H1 (cell line): ENCODE data around the gene ARG2. TPM values are rescaled to one million over a fixed set of nuclear protein-coding genes. Genes with fewer than 3 reads are reported as not detected.

ENCODE experiments used
- CTCF ChIA-PET: fragments of 300-600 bp; sonication (Branson Sonifier 250); formaldehyde crosslinking; loops from one replicate; lab custom pipeline; 2021; ENCODE audit not compliant: partially characterized antibody; lab: Charles Lee
- POLR2A ChIA-PET: fragments of 300-600 bp; sonication (Branson Sonifier 250); formaldehyde crosslinking; loops from one replicate; lab custom pipeline; 2021; ENCODE audit warnings: inconsistent platforms; ENCODE audit not compliant: partially characterized antibody; lab: Charles Lee
- DNase-seq, 2 experiments: peaks; one replicate each; pipeline versions ENCODE4 v3.0.0 to v3.0.0-alpha.2; 2010 to 2022; ENCODE audit warnings: low spot score in 2 of 2, low read depth in 1 of 2, mixed read lengths in 1 of 2
- FAIRE-seq: peaks from 2 replicates; lab custom pipeline; 2011; peaks lifted over from hg19 to GRCh38; lab: Jason Lieb, UNC
- H2AFZ ChIP-seq: 2 replicates; pipeline ENCODE4 v1.8.1; 2012; ENCODE audit warnings: low read length, inconsistent platforms
- H2AK5ac ChIP-seq: 2 replicates; pipeline ENCODE4 v1.6.1; 2013; ENCODE audit warnings: low read depth, low read length
- H2BK120ac ChIP-seq: replicated peaks from 2 replicates; pipeline ENCODE3; 2013; ENCODE audit warnings: low read depth, low read length, inconsistent platforms
- H2BK12ac ChIP-seq: 2 replicates; pipeline ENCODE4 v1.6.1; 2013; ENCODE audit warnings: low read depth, low read length
- H2BK15ac ChIP-seq: 2 replicates; pipeline ENCODE4 v1.6.1; 2013; ENCODE audit warnings: low read length
- H2BK20ac ChIP-seq: 2 replicates; pipeline ENCODE4 v1.6.1; 2013; ENCODE audit warnings: low read length
- H2BK5ac ChIP-seq: 2 replicates; pipeline ENCODE4 v1.6.1; 2013; ENCODE audit warnings: low read depth, low read length
- H3K14ac ChIP-seq: 2 replicates; pipeline ENCODE4 v1.6.1; 2013; ENCODE audit warnings: inconsistent platforms; ENCODE audit not compliant: insufficient read length
- H3K18ac ChIP-seq: 2 replicates; pipeline ENCODE4 v1.6.1; 2013; ENCODE audit warnings: low read length; ENCODE audit errors: extremely low read depth
- H3K23ac ChIP-seq: 2 replicates; pipeline ENCODE4 v1.6.1; 2013; ENCODE audit warnings: inconsistent platforms; ENCODE audit not compliant: insufficient read length
- H3K23me2 ChIP-seq: 2 replicates; pipeline ENCODE4 v1.6.1; 2013; ENCODE audit warnings: low read depth, low read length
- H3K27ac ChIP-seq: 2 replicates; pipeline ENCODE4 v1.6.1; 2011; ENCODE audit warnings: low read depth, low read length, inconsistent platforms
- H3K27me3 ChIP-seq, 4 experiments: replicated peaks in 1 of 4; 1 replicate in 1 of 4; 2 replicates in 3 of 4; pipeline versions ENCODE4 v1.6.1 to v1.8.1; 2011 to 2013; ENCODE audit warnings: low read length in 3 of 4, mild to moderate bottlenecking in 3 of 4, inconsistent platforms in 2 of 4, mixed read lengths in 2 of 4, moderate library complexity in 1 of 4; ENCODE audit not compliant: control insufficient read depth in 3 of 4, insufficient read depth in 3 of 4; ENCODE audit errors: extremely low read depth in 1 of 4
- H3K36me3 ChIP-seq, 4 experiments: 2 replicates each; pipeline versions ENCODE4 v1.6.1 to v1.8.1; 2011 to 2013; ENCODE audit warnings: mild to moderate bottlenecking in 4 of 4, low read length in 3 of 4, moderate library complexity in 2 of 4, control low read depth in 1 of 4, inconsistent platforms in 1 of 4; ENCODE audit not compliant: insufficient read depth in 4 of 4, control insufficient read depth in 2 of 4
- H3K4ac ChIP-seq: replicated peaks from 2 replicates; pipeline ENCODE3; 2013; ENCODE audit warnings: low read length, low read depth, mixed read lengths, inconsistent platforms; ENCODE audit not compliant: insufficient read length
- H3K4me1 ChIP-seq, 4 experiments: replicated peaks in 1 of 4; 1 replicate in 1 of 4; 2 replicates in 3 of 4; pipeline versions ENCODE4 v1.6.1 to v1.8.1; 2011 to 2013; ENCODE audit warnings: low read length in 3 of 4, inconsistent platforms in 2 of 4, mixed read lengths in 1 of 4; ENCODE audit not compliant: insufficient read depth in 4 of 4, control insufficient read depth in 3 of 4
- H3K4me2 ChIP-seq, 2 experiments: 2 replicates each; pipeline versions ENCODE4 v1.6.1 to v1.8.1; 2011 to 2013; ENCODE audit warnings: low read depth in 2 of 2, low read length in 2 of 2, control low read depth in 1 of 2, inconsistent platforms in 1 of 2, mild to moderate bottlenecking in 1 of 2; ENCODE audit not compliant: insufficient read depth in 1 of 2
- H3K4me3 ChIP-seq, 4 experiments: fragments of 200-600, 300-600 bp in 1 of 4; sonication (generic), shearing (Covaris generic), sonication (Bioruptor Twin) in 1 of 4; 2 replicates each; pipeline versions ENCODE4 v1.5.1 to v1.8.1; 2011 to 2016; ENCODE audit warnings: low read length in 4 of 4, low read depth in 3 of 4, control low read depth in 2 of 4, inconsistent platforms in 2 of 4, mild to moderate bottlenecking in 2 of 4, mixed read lengths in 1 of 4, moderate library complexity in 1 of 4; ENCODE audit not compliant: insufficient read depth in 2 of 4; ENCODE audit errors: extremely low read depth in 1 of 4
- H3K56ac ChIP-seq: replicated peaks from 2 replicates; pipeline ENCODE3; 2013; ENCODE audit warnings: low read depth, mild to moderate bottlenecking, mixed read lengths, low read length, inconsistent platforms; ENCODE audit not compliant: insufficient read length
- H3K79me1 ChIP-seq: 2 replicates; pipeline ENCODE4 v1.6.1; 2013; ENCODE audit warnings: low read depth, low read length, control low read depth
- H3K79me2 ChIP-seq, 2 experiments: 2 replicates each; pipeline versions ENCODE4 v1.6.1 to v1.8.1; 2012 to 2013; ENCODE audit warnings: low read length in 2 of 2, mild to moderate bottlenecking in 2 of 2, inconsistent platforms in 1 of 2; ENCODE audit not compliant: insufficient read depth in 2 of 2, control insufficient read depth in 1 of 2
- H3K9ac ChIP-seq, 4 experiments: replicated peaks in 1 of 4; 1 replicate in 1 of 4; 2 replicates in 3 of 4; pipeline versions ENCODE4 v1.6.1 to v1.8.1; 2011 to 2013; ENCODE audit warnings: low read depth in 3 of 4, low read length in 3 of 4, control low read depth in 2 of 4, mild to moderate bottlenecking in 2 of 4, moderate library complexity in 2 of 4, inconsistent platforms in 1 of 4; ENCODE audit errors: extremely low read depth in 1 of 4
- H3K9me3 ChIP-seq, 2 experiments: 2 replicates each; pipeline versions ENCODE4 v1.6.1 to v1.8.1; 2012 to 2013; ENCODE audit warnings: mild to moderate bottlenecking in 2 of 2, moderate library complexity in 2 of 2, control low read depth in 1 of 2, inconsistent platforms in 1 of 2, low read depth in 1 of 2, low read length in 1 of 2, mixed read lengths in 1 of 2; ENCODE audit not compliant: insufficient read depth in 2 of 2
- H4K20me1 ChIP-seq, 2 experiments: replicated peaks in 1 of 2; 2 replicates each; pipeline versions ENCODE3 to v1.8.1; 2011 to 2013; ENCODE audit warnings: inconsistent platforms in 2 of 2, low read length in 2 of 2, mild to moderate bottlenecking in 1 of 2; ENCODE audit not compliant: insufficient read depth in 2 of 2, control insufficient read depth in 1 of 2
- H4K5ac ChIP-seq: 2 replicates; pipeline ENCODE4 v1.6.1; 2013; ENCODE audit warnings: low read length, low read depth, mixed read lengths, inconsistent platforms; ENCODE audit not compliant: insufficient read length
- H4K8ac ChIP-seq: 2 replicates; pipeline ENCODE4 v1.8.0; 2013; ENCODE audit warnings: mild to moderate bottlenecking, moderate library complexity, low read length, inconsistent platforms; ENCODE audit not compliant: insufficient read depth; ENCODE audit errors: extremely low read depth
- H4K91ac ChIP-seq: replicated peaks from 2 replicates; pipeline ENCODE3; 2013; ENCODE audit warnings: low read length, mixed read lengths, inconsistent platforms; ENCODE audit not compliant: insufficient read length
- EP300 ChIP-seq, 2 experiments: IDR thresholded peaks; 1 replicate in 1 of 2; 2 replicates in 1 of 2; pipeline ENCODE4 v1.6.1; 2011 to 2012; ENCODE audit warnings: low read depth in 2 of 2, low read length in 2 of 2, mild to moderate bottlenecking in 2 of 2, borderline replicate concordance in 1 of 2, inconsistent platforms in 1 of 2, moderate library complexity in 1 of 2
- SP4 ChIP-seq: IDR thresholded peaks from 2 replicates; pipeline ENCODE4 v1.6.1; 2012; ENCODE audit warnings: low read length, inconsistent platforms
- WGBS, 2 experiments: shearing (Covaris generic) in 1 of 2; methylation state at CpG; one replicate each; pipeline versions ENCODE4 v1.1.6 to v1.1.7; 2013 to 2015; ENCODE audit warnings: low lambda C conversion rate in 2 of 2, mixed read lengths in 2 of 2, inconsistent platforms in 1 of 2, low coverage in 1 of 2, missing lambda C conversion rate in 1 of 2; ENCODE audit not compliant: insufficient replicate concordance in 2 of 2, insufficient coverage in 1 of 2, insufficient read length in 1 of 2; ENCODE audit errors: extremely low coverage in 1 of 2, missing lambda C conversion rate in 1 of 2; 5-methylcytosine and 5-hydroxymethylcytosine counted together
- polyA plus RNA-seq, 7 experiments: library from polyadenylated mRNA; depleted of rRNA in 3 of 7; stranded (reverse) in 5 of 7; unstranded in 2 of 7; fragments of >200 nt in 5 of 7; fragments of 200-250 nt in 2 of 7; gene quantifications; 1 replicate in 5 of 7; 2 replicates in 1 of 7; 4 replicates in 1 of 7; pipeline versions ENCODE4 v1.2.1 to v1.2.3, GENCODE V29; 2011 to 2013; ENCODE audit warnings: missing spikeins in 2 of 7, mixed read lengths in 2 of 7
- total RNA-seq: library from RNA; stranded (reverse); fragmentation: NEBNext Ultra II Directional; extraction: Animal tissue kit (Norgen Biotek cat#: 25700); gene quantifications from 2 replicates; pipeline ENCODE4 v1.2.1, GENCODE V29; 2021

ARG2 gene
- total and polyA plus RNA-seq, 2 of the 8 experiments (the other 6 are each of a cell fraction or from before 2014, with no cell fraction given) = 49.9 to 59.1 TPM

- no peak overlapping the region; a peak in 1 of 7 replicates for H3K9ac ChIP-seq
- FAIRE-seq (no peak), DNase-seq (no peak)
- H3K9me3 ChIP-seq = no peaks in the 10 kb centered on the region
- no peak overlapping the region for H2BK5ac ChIP-seq
- H3K23ac ChIP-seq = no peak overlapping the region
- peaks cover 23 to 61% (median 53%) of the 10 kb centered on the region in 4 experiments for H3K36me3 ChIP-seq
- H2AFZ ChIP-seq = no peak overlapping the region
- no peak overlapping the region for H3K4me2 ChIP-seq
- no peak overlapping the region for H3K18ac ChIP-seq
- no peak overlapping the region for H2BK15ac ChIP-seq
- H2BK120ac ChIP-seq = no peak overlapping the region
- H3K79me1 ChIP-seq = no peaks in the 10 kb centered on the region
- no peaks in the 10 kb centered on the region for H3K4me1 ChIP-seq
- no peak overlapping the region for H4K8ac ChIP-seq
- H3K4me3 ChIP-seq = no peak overlapping the region
- H4K20me1 ChIP-seq = no peaks in the 10 kb centered on the region
- no peak overlapping the region for H3K56ac ChIP-seq
- ChIA-PET POLR2A (interaction anchor here (0.7 to 1.8 kb wide), 4 partner anchors 22 to 42 kb away, joined by 3 to 4 read pairs (median 3); partner anchors contain the start of genes ARG2 and RDH11), CTCF (interaction anchor here (0.7 to 5.8 kb wide), 9 partner anchors 10 to 70 kb away, joined by 3 to 34 read pairs (median 4); no protein-coding TSS in a partner anchor)
- H3K79me2 ChIP-seq = no peaks in the 10 kb centered on the region
- no peak overlapping the region for H4K91ac ChIP-seq
- H2BK20ac ChIP-seq = no peak overlapping the region
- H4K5ac ChIP-seq = no peak overlapping the region
- no peaks in the 10 kb centered on the region for H3K23me2 ChIP-seq
- no peak overlapping the region for H2BK12ac ChIP-seq
- H2AK5ac ChIP-seq = no peak overlapping the region
- H3K4ac ChIP-seq = no peak overlapping the region
- H3K14ac ChIP-seq = no peak overlapping the region
- H3K27ac ChIP-seq = no peak overlapping the region
- no peaks in the 10 kb centered on the region for H3K27me3 ChIP-seq
- TF ChIP-seq SP4 (no peak), EP300 (IDR thresholded peaks at IDR 0.05; ENCODE audit: borderline replicate concordance in 1 of 2, low read depth in 2 of 2, low read length in 2 of 2) (no peak)
- WGBS, 2 experiments = 90% methylated on average over 6 of the region's 6 CpGs; no CpG with 5 or more reads in 1 of the 2 experiments
Measured at GRCh38 chr14:67653651-67654280, 34.0 kb downstream of the ARG2 start.
